GM23338 (cell line): ENCODE results near the gene HSD17B1.

Experiments used
- CREB1 ChIP-seq: fragments of 250-450 bp; sonication (Bioruptor Pico); IDR thresholded peaks from 2 replicates; pipeline ENCODE4 v1.5.0; 2020; ENCODE audit warnings: low read depth, mild to moderate bottlenecking, moderate library complexity
- EZH2 ChIP-seq: fragments of 200-600 bp; sonication (generic); IDR thresholded peaks from one replicate; pipeline ENCODE4 v1.8.0; 2017; ENCODE audit warnings: antibody characterized with exemption, mild to moderate bottlenecking, low read depth; ENCODE audit not compliant: unreplicated experiment
- EZH2phosphoT487 ChIP-seq: fragments of 200-600 bp; sonication (generic); IDR thresholded peaks from one replicate; pipeline ENCODE4 v1.8.1; 2018; ENCODE audit warnings: antibody characterized with exemption; ENCODE audit not compliant: unreplicated experiment
- TF ChIP-seq, protein P1 (sequence below), 2 experiments: fragments of 200-600 bp in 1 of 2; sonication (generic) in 1 of 2; conservative IDR thresholded peaks; 2 replicates each; pipeline versions ENCODE4 v1.5.1 to v1.6.1; 2016 to 2017; ENCODE audit warnings: antibody characterized with exemption in 2 of 2, low read depth in 2 of 2, mild to moderate bottlenecking in 2 of 2, moderate library complexity in 1 of 2

GRCh38 chr17:42547698-42548069 lies 5.0 kb upstream of the HSD17B1 start:
- TF ChIP-seq, protein P1, sequence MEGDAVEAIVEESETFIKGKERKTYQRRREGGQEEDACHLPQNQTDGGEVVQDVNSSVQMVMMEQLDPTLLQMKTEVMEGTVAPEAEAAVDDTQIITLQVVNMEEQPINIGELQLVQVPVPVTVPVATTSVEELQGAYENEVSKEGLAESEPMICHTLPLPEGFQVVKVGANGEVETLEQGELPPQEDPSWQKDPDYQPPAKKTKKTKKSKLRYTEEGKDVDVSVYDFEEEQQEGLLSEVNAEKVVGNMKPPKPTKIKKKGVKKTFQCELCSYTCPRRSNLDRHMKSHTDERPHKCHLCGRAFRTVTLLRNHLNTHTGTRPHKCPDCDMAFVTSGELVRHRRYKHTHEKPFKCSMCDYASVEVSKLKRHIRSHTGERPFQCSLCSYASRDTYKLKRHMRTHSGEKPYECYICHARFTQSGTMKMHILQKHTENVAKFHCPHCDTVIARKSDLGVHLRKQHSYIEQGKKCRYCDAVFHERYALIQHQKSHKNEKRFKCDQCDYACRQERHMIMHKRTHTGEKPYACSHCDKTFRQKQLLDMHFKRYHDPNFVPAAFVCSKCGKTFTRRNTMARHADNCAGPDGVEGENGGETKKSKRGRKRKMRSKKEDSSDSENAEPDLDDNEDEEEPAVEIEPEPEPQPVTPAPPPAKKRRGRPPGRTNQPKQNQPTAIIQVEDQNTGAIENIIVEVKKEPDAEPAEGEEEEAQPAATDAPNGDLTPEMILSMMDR (conservative IDR thresholded peaks at IDR 0.05; ENCODE audit: low read depth in 2 of 2) = no peak
- TF ChIP-seq CREB1 (CRISPR knock-in tag) (no peak), EZH2phosphoT487 (no peak), EZH2 (no peak)
